HepG2 (cell line): ENCODE results near the gene AFAP1.

Experiments
- CBX5 ChIP-seq: sonication (generic); formaldehyde crosslinking; IDR thresholded peaks from 2 replicates; pipeline ENCODE4 v1.4.0; 2020; ENCODE audit warnings: missing genetic modification reagents, borderline replicate concordance
- KLF13 ChIP-seq: sonication (generic); formaldehyde crosslinking; IDR thresholded peaks from 2 replicates; pipeline ENCODE4 v1.4.0; 2020; ENCODE audit warnings: mild to moderate bottlenecking, missing genetic modification reagents
- SP1 ChIP-seq, 2 experiments: fragments of 450-650 bp in 1 of 2; sonication (generic) in 1 of 2; formaldehyde crosslinking in 1 of 2; IDR thresholded peaks; 2 replicates each; pipeline versions ENCODE4 v1.4.0 to v1.6.1; 2016 to 2020; ENCODE audit warnings: missing genetic modification reagents in 1 of 2
- ZNF280B ChIP-seq: sonication (generic); formaldehyde crosslinking; IDR thresholded peaks from 2 replicates; pipeline ENCODE4 v1.5.0; 2020; ENCODE audit warnings: missing genetic modification reagents, mild to moderate bottlenecking, borderline replicate concordance

DNA sequence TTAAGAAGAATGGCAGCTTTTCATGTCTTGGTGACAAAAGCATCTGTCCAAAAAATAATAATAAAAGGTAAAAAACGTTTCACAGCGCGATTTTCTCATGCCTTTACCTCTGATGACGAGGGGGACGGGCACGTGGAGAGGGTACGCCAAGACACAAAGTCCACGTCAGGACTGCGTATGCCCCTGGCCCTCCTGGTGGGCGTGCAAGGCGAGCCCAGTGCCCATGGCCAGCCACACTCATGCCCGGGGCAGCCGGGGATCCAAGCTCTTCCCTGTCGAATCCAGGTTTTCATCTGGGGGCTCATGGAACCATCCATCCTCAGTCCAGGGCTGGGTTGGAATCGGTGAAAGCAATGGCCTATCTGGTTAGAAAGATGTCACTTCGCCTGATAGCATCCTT is 176.6 kb downstream of the AFAP1 start:
- TF ChIP-seq CBX5 (CRISPR knock-in tag) (no peak), ZNF280B (CRISPR knock-in tag) (no peak), SP1 (IDR thresholded peaks at IDR 0.05) (no peak), SP1 (CRISPR knock-in tag; IDR thresholded peaks at IDR 0.05) (no peak), KLF13 (CRISPR knock-in tag) (no peak)
